ENCODE results near the gene ENOPH1. TPM values are rescaled to one million over a fixed set of nuclear protein-coding genes. Genes with fewer than 3 reads are reported as not detected.

ENOPH1 gene
- total RNA-seq, 1 donor from 2014 or later, result 136 TPM

- FAIRE-seq (no peak), DNase-seq (ENCODE audit: low read depth) (no peak)
- Histone ChIP-seq H3K36me3 (ENCODE audit: control insufficient read depth, insufficient read depth, low read length) (peaks cover 10% of the 10 kb centered on the region), H3K4me3 (ENCODE audit: low read depth, low read length) (no peak overlapping the region), H3K27me3 (ENCODE audit: control insufficient read depth, insufficient read depth, low read length) (no peaks in the 10 kb centered on the region)
- no peak for TF ChIP-seq CTCF (IDR thresholded peaks at IDR 0.05; ENCODE audit: insufficient read depth, low read length, severe bottlenecking)
Measured at GRCh38 chr4:82422616-82423015, 7.8 kb upstream of the ENOPH1 start.

DNA sequence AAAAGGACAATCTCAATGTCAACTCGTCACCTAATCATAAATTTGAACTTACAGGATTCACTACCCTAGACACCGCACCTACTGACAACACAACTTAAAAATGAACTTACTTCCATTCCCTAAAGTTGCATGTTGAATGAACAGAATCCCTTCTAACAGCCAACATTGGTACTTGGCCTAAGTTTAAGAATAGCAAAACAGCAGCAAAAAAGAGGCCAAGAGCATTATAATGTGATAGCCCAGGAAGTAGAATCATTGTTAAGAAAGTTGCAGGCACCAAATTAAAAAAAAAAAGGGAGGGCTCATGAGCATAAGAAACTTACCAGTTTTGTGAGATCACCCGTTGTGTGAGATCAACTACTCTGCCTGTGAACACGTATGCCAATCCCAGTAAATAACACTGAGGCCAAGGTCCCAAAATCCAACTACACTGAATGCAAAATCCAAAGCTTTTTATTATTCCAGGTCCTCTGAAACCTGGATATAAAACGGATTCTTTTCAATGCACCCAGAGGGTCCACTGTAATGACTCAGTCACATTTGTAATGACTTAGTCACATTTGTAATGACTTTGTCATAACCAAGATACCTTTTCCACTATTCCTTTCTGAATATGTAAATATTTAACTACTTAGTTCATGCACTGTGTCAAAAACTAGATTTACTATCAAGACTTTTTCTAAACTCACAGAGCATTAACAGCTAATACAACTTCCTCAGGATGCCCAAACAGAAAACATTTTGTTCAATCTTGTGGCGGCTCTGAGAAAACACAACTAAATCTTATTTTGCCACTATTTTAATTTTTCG, 6.9 kb upstream of the ENOPH1 start:
- DNase-seq (ENCODE audit: low read depth), result peak; percentile 77
- no peak for TF ChIP-seq CTCF (IDR thresholded peaks at IDR 0.05; ENCODE audit: insufficient read depth, low read length, severe bottlenecking)
- no peak for FAIRE-seq
- no peak overlapping the region for H3K4me3 ChIP-seq (ENCODE audit: low read depth, low read length)
- peaks cover 10% of the 10 kb centered on the region for H3K36me3 ChIP-seq (ENCODE audit: control insufficient read depth, insufficient read depth, low read length)
- H3K27me3 ChIP-seq (ENCODE audit: control insufficient read depth, insufficient read depth, low read length), result no peaks in the 10 kb centered on the region

GRCh38 chr4:82425478-82425877, 4.9 kb upstream of the ENOPH1 start:
- H3K36me3 ChIP-seq (ENCODE audit: control insufficient read depth, insufficient read depth, low read length), result peaks cover 11% of the 10 kb centered on the region
- H3K4me3 ChIP-seq (ENCODE audit: low read depth, low read length), result no peak overlapping the region
- no peak for FAIRE-seq

GRCh38 chr4:82428526-82428968, 1.8 kb upstream of the ENOPH1 start:
- TF ChIP-seq CTCF (IDR thresholded peaks at IDR 0.05; ENCODE audit: insufficient read depth, low read length, severe bottlenecking), result no peak
- Histone ChIP-seq H3K4me3 (ENCODE audit: low read depth, low read length) (peak overlapping the region; percentile 80), H3K36me3 (ENCODE audit: control insufficient read depth, insufficient read depth, low read length) (peaks cover 11% of the 10 kb centered on the region), H3K27me3 (ENCODE audit: control insufficient read depth, insufficient read depth, low read length) (no peaks in the 10 kb centered on the region)
- FAIRE-seq (no peak), DNase-seq (ENCODE audit: low read depth) (no peak)

More at GRCh38 chr4:82425478-82425877, 4.9 kb upstream of the ENOPH1 start:
- TF ChIP-seq CTCF (IDR thresholded peaks at IDR 0.05; ENCODE audit: insufficient read depth, low read length, severe bottlenecking), result no peak
- DNase-seq (ENCODE audit: low read depth), result no peak
- H3K27me3 ChIP-seq (ENCODE audit: control insufficient read depth, insufficient read depth, low read length), result no peaks in the 10 kb centered on the region

GRCh38 chr4:82428969-82429727, 1.2 kb upstream of the ENOPH1 start:
- TF ChIP-seq CTCF (IDR thresholded peaks at IDR 0.05; ENCODE audit: insufficient read depth, low read length, severe bottlenecking), result peak; percentile 78
- Histone ChIP-seq H3K27me3 (ENCODE audit: control insufficient read depth, insufficient read depth, low read length) (no peaks in the 10 kb centered on the region), H3K36me3 (ENCODE audit: control insufficient read depth, insufficient read depth, low read length) (peaks cover 11% of the 10 kb centered on the region), H3K4me3 (ENCODE audit: low read depth, low read length) (peak overlapping the region; percentile 80)
- no peak for FAIRE-seq
- DNase-seq (ENCODE audit: low read depth), result peak; percentile 74
